Dedifferentiated amniotic fluid mesenchymal stem cell (primary cell): Measurements from ENCODE around the gene PTGER2.

Experiments
- DNase-seq: peaks from one replicate; pipeline ENCODE4 v3.0.0-alpha.2; 2016; ENCODE audit errors: extremely low spot score

Gene PTGER2

DNA sequence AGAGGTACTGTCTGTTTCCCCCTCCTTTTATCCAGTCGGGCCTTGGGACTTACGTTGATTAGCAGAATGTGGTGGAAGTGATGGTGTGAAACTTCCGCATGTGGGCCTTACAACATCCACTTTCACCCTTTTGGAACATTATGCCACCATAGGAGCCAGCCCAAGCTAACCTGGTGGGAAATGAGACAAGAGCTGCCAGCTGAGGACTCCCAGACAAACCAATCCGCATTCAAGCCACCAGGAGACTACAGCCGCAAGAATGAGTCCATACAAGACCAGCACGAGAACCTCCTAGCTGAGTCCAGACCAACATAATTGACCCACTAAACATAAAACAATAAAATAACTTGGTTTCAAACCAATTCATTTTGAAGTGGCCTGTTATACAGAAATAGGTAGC lies 9.1 kb upstream of the PTGER2 start:
- no peak for DNase-seq

DNA sequence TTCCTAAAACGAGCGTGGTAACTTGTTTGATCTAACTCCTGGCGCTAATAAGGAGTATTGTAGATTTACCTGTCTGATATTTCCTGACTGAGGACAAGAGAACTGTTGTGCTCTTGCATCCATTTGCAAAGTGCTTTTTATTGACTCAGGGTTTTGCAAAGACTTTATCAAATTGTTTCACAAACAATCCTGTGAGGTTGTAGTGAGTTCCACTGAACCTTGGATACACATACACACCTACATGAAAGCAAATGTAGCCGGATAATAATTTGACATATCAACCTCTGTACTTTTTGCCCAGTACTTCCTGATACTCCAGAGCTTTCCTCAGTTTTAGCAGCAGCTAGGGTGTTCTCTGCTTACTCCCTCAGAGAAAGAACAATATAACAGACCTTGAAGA lies 6.7 kb upstream of the PTGER2 start:
- DNase-seq, result no peak

DNA sequence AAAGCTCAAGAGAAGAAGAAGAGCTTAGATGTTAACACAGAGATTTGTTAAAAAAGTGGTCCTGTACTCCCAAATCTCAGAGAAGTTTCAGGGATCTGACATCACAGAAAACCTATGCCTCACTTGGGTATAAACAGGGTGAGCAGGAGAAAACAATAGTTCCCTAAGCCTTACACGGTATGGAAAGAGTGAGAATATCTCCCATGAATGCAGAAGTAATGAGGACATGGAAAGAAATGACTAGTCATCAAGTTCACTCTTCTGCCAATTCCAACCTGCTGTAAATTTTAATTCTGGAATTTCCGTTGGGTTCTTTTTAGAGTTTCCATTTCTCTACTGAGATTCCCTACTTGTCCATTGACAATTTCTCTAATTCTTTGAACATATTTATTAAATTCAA lies 6.2 kb upstream of the PTGER2 start:
- DNase-seq, result no peak

DNA sequence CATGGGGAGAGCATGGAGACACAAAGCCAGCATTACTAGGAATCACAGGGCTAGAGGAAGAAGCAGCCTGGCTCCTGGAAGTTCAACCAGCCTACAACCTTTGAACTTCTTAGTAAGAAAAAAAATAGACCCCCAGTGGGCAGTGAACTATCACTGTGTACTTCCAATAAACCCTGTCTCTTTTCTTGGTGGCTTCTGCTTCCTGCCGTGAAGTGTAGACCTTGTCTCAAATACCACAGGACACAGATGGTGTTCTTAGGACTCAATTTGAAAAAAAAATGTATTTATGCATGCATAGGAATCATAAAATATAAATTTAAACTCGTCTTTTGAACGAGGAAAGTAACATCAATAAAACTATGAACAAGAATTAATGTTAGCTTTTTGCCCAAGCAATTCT lies 3.6 kb upstream of the PTGER2 start:
- DNase-seq, result no peak

DNA sequence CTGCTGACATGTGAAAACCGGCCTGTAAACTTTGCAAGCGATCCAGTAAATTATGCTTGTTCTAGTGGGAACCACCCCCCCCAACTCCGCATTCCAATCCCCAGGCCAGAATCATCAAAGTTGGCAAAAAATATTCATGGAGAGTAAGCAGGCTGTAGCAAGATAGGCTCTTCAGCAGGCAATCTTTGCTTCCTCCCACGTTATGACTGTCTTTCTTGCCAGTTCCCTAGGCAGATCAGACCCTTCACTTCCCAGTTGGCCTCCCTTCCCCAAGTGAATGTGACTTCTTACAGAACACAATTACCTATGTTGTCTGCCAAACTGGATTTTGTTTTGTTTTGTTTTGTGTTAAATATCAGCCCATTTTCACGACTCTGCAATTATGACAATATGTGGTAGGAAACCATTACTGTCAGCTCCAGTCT lies 1.2 kb upstream of the PTGER2 start:
- DNase-seq, result no peak

DNA sequence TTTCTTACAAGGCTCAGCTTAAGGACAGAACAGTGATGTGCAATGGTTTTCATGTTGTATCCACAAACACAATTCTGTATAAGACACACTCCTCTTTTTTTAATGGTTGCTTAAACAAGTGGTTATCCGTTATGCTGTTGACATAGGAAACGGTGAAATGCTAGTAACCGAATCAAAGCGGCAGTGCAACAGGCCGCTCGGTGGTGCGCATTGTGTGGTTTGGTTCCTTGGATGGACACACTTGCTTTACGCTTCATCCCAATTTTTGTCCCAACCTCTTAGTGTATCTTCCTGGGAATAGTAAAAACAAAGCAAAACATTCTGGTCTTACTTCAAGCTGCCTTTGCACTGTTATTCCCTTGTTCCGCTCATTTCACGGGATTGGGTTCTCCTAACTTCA lies 650 bp upstream of the PTGER2 start:
- DNase-seq, result no peak

DNA sequence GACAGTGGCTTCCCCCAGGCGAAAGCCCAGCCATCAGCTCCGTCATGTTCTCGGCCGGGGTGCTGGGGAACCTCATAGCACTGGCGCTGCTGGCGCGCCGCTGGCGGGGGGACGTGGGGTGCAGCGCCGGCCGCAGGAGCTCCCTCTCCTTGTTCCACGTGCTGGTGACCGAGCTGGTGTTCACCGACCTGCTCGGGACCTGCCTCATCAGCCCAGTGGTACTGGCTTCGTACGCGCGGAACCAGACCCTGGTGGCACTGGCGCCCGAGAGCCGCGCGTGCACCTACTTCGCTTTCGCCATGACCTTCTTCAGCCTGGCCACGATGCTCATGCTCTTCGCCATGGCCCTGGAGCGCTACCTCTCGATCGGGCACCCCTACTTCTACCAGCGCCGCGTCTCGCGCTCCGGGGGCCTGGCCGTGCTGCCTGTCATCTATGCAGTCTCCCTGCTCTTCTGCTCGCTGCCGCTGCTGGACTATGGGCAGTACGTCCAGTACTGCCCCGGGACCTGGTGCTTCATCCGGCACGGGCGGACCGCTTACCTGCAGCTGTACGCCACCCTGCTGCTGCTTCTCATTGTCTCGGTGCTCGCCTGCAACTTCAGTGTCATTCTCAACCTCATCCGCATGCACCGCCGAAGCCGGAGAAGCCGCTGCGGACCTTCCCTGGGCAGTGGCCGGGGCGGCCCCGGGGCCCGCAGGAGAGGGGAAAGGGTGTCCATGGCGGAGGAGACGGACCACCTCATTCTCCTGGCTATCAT lies 663 bp downstream of the PTGER2 start:
- DNase-seq, result no peak

DNA sequence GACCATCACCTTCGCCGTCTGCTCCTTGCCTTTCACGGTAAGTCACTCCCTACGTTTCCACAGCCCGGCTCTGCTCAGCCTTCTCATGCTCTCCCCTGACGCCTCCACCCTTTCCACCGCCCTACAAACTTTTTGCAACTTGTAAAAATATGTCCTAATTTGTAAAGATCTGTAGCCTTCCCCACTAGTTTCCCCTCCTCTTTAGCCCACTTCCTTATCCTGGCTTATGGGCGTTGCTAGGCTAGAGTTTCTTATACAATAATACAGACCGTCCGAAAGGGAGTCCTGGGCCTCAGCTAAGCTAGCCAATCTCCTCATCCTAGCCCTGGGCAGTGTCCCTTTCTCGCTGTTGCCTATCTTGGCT lies 1.2 kb downstream of the PTGER2 start:
- no peak for DNase-seq

DNA sequence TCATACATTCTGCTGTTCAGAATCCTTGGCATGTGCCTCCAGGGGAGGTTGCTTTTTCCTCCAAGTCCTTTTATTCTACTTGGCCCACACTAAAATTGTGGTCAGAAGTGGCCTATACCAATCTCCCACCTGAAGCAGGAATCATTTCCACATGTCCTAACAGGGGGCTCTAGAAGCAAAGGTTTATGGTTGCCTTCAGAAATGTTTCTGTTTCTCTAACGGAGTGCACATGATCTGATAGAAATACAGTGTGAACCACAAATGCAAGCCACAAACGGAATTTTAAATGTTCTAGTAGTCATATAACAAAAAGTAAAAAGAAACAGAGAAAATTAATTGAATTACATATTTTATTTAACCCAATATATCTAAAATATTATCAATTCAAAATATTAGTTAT lies 4.0 kb downstream of the PTGER2 start:
- no peak for DNase-seq

DNA sequence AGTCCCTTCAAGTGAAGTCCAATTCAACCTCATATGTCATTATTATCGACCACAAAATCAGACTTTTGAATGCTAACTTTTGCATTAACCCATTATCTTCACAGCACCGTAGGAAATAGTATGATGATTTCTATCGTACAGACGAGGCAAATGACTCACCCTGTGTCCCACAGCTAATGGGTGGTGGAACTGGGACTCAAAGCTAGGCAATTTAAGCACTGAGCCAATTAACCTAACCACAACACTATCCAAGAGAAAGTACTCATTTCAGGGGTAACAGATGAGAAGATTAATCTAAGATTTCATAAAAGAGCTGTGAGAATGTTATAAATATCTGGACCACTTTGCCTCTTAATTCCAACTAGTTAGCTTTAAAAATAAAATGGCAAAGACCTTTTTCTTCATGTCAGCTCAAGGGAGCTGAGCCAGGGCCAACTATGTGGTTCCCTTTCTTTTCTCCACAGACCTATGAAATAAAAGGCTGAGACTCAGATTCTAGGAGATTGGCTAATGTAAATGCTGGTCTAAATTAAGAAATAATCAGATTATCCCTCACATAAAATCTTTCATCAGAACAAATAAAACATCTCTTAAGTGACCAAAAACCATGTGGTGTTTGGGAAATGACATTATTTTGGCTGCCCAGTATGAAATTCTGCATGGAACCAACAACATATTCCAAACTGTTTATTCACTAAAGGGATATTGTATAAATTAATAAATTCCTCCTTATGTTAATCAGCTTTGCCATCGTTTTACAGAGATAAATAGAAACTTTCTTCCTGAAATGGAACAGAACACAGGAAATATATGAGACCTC lies 4.9 kb downstream of the PTGER2 start:
- no peak for DNase-seq

DNA sequence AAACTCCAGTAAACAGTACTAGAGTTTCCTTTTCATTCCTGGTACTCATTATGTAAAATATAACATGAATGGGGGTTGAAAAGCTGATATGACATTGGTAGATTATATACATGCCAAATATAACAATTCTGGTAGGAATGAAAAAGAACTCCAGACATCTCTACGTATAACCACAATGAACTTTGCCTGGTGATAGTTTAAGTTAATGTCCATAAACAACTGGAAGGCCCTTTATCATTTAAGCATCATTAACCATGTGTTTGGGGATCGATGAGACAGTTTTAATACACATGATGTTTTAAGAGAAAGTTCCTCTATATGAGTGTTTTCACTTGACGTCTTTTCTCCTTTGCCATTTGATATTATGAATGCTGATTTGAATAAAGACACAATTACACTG lies 5.8 kb downstream of the PTGER2 start:
- no peak for DNase-seq

DNA sequence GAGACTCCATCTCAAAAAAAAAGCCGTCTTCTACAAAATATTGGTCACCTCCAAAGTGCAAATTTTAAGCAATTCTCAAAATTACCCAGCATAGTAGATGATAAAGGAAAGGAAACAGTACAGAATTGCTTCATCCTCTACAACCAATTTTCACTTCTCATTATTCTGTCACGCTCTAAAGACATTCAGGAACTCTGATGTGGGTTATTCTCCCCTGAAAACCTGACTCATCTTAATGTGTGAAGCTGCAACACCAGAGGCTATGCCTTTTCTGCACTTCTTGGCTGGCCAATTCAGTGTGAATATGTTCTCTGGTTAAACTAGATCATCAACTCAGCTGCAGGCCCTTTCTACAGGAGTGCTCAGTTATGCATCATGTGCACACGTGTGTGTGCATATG lies 11.0 kb downstream of the PTGER2 start:
- no peak for DNase-seq

DNA sequence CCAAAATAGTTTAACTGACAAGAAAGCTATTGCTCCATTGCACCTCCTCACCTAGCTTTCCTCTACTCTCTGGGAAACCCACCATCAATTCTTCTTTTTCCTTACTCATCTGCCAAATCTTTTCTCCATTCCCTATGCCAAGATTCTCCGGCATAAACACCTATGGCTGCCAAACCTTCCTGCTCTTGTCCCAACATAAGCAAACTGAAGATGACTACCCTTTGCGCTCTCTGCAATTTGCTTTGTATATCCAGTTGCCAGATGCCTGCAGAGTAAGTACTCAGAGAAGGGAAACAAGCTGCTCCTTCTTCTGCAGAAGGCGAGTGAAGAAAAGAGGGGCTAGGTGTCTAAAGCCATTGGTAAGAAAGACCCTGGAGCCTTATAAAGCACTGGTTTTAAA lies 11.5 kb downstream of the PTGER2 start:
- no peak for DNase-seq

DNA sequence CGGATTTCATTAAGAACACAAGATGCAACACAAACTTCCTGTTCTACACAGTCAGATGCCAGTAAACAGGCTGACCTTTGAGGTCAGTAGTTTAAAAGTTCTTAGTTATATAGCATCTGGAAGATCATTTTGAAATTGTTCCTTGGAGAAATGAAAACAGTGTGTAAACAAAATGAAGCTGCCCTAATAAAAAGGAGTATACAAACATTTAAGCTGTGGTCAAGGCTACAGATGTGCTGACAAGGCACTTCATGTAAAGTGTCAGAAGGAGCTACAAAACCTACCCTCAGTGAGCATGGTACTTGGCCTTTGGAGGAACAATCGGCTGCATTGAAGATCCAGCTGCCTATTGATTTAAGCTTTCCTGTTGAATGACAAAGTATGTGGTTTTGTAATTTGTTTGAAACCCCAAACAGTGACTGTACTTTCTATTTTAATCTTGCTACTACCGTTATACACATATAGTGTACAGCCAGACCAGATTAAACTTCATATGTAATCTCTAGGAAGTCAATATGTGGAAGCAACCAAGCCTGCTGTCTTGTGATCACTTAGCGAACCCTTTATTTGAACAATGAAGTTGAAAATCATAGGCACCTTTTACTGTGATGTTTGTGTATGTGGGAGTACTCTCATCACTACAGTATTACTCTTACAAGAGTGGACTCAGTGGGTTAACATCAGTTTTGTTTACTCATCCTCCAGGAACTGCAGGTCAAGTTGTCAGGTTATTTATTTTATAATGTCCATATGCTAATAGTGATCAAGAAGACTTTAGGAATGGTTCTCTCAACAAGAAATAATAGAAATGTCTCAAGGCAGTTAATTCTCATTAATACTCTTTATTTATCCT lies 13.5 kb downstream of the PTGER2 start:
- no peak for DNase-seq

DNA sequence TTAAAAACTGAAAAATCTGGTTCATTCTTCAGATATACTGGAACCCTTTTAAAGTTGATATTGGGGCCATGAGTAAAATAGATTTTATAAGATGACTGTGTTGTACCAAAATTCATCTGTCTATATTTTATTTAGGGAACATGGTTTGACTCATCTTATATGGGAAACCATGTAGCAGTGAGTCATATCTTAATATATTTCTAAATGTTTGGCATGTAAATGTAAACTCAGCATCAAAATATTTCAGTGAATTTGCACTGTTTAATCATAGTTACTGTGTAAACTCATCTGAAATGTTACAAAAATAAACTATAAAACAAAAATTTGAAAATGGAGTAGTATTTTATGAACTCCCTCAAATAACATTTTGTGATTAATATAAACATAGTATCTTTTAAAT lies 14.2 kb downstream of the PTGER2 start:
- peak; percentile 49 for DNase-seq

DNA sequence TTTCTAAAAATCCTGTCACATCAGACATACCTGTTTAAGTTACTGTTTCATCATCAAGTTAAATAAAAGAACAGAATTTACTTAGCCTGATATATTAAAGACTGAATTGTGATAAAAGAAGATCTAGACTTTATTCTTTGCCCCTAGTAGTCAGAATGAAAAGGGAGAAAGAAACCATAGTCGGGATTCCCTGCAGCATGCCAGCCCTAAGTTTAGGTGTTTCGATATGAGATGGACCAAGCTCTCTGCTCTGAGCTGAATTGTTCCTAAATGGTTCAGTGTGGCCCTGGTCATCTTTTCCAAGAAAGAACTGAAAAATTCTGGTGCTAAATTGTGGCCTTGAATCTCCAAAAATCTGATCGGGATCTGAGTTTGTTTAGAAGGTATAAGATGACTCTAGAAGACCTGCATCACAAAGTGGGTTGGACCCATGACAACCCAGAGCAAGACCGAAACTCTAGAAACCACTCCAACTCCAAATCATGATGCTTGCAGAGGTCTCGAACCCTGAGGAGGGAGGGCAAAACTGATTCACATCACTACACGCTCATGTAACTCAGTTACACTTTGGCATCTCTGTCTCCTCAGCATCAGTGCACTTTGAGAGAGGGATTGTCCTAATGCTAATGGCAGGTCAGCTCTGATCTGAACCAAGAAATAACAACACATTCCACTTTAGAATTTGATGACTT lies 15.7 kb downstream of the PTGER2 start:
- DNase-seq, result no peak

DNA sequence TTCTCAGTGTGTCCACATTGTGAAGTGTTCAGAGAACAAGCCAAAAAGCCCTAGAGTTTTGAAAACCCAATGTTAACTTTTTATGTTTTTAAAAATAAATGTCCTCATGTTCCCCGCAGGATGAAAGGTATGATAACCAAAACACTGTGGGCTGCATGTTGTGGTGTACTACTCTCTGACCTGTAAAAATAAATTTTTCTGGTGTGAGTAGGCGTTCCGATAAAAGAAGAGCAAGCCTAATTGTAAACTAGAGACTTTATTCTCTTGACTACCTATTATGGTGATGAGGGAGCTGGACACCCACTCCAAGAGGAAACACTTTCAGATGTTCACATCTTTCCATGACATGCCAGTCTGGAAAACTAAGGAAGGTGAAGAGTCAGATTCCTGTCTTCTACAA lies 18.2 kb downstream of the PTGER2 start:
- no peak for DNase-seq

DNA sequence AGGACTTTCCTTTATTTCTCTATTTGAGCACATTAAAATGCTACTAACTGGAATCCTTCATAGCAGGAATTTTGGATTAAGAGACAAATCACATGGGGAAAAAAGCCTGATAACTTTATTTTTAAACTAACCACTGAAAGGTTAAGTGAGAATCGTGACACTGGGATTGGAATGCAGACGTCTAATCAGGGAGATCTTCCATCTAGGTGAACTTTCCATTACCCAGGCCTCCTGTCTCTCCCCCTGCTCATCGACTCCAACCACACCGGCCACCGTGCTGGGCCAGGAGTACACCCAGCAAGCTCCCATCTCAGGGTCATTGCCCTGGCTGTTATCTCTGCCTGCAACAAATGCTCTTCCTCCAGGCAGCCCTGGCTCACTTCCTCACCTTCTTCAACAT lies 19.0 kb downstream of the PTGER2 start:
- no peak for DNase-seq

DNA sequence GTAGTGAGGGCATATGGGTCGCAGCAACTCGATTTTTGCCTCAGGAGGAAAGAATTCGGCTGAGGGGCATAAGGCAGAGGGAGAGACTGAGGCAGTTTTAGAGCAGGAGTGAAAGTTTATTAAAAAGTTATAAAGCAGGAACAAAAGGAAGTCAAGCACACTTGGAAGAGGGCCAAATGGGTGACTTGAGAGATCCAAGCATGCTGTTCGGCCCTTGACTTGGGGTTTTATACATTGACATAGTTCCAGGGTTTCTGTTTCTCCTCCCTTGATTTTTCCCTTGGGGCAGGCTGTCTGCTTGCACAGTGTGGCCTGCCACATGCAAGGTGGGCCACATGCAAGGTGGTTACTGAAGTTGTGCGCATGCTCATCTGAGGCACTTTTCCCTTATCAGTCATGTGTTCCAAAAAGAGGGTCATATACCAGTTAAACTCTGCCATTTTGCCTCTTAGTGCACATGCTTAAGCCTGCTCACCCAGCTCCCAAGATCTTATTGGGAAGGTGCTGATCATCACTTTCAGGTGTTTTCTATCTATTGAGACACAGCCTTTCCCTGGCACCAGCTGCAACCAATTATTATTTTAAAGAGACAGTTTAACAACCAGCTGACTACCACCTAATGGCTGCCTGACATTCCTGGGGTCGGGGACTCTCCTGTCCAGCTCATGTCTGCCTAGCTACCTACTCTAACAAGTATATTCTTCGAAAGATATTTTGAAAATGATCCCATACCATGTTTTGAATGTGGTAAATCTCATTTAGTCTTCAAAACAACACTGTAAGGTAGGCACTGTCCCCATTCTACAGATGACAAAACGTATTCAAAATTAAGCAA lies 19.9 kb downstream of the PTGER2 start:
- no peak for DNase-seq

DNA sequence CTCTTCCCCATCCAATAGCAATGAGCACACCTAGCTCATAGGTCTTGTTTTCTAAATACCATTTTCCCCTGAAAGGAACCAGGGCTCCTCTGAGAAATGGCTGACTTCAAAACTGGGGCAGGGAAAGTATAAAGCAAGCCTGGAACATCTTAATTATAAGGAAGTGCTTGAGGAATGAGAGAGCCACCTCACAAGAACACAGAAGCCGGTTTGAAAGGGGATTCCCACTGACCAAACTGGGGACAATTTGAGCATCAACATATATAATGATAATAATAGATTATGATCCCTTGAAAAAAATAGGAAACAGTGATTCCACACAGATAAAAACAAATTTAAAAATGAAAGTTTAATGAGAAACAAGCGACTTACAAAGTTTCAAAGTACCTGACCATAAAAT lies 22.1 kb downstream of the PTGER2 start:
- DNase-seq, result no peak

DNA sequence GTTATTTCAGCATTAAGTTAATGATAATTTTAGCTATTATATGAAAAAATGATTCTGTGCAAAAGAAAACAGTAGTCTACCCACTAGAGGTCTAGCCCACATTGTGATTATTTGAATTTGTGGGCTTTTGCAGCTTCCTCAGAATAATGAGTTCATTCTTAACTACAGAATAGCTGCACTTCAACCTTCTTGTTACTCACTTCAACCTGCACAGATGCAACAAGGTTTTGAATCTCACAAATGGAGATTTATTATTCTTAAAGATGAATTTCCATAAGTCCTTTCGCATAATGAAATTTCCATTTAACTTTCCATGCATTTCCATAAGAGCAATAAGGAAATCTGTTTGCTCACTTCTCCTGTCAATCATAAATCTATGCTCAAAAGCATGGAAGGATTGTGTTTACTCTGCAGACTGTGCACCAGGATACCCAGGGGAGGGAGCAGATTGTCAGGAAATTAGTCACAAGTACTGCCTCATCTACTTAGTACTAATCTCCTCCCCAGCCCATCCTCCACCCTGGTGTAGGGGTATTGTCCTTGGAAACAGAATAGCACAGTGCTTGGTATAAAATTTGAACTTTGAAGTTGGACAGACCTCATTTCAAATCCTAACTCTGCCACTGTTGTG lies 24.1 kb downstream of the PTGER2 start:
- DNase-seq, result peak; percentile 47
